Measurements from ENCODE around the gene PFDN1. TPM values are rescaled to one million over a fixed set of nuclear protein-coding genes. Genes with fewer than 3 reads are reported as not detected.
"Not testable (repeated sequence)": the region's sequence is repeated elsewhere in the genome, so short reads cannot be mapped to it uniquely, and the experiment has no call there.

Gene PFDN1
- total RNA-seq, 2 experiments from 2014 or later: 47.7 to 48.3 TPM

GRCh38 chr5:140217299-140218026 lies 85.4 kb downstream of the PFDN1 start:
- Mint-ChIP-seq H3K36me3 (peaks cover 1% of the 10 kb centered on the region), H3K27ac (no peak overlapping the region), H3K9me3 (no peaks in the 10 kb centered on the region), H3K27me3 (no peaks in the 10 kb centered on the region), H3K4me1 (peaks cover 31% of the 10 kb centered on the region), H3K4me3 (no peak overlapping the region)
- ATAC-seq (ENCODE audit: low read depth): no peak
- POLR2A ChIA-PET: no interaction called here
- no peak for DNase-seq

- H3K27me3 Mint-ChIP-seq: no peaks in the 10 kb centered on the region
- H3K9me3 Mint-ChIP-seq: no peaks in the 10 kb centered on the region
- no peak overlapping the region for H3K27ac Mint-ChIP-seq
- H3K36me3 Mint-ChIP-seq: peaks cover 1% of the 10 kb centered on the region
- H3K4me1 Mint-ChIP-seq: peaks cover 25% of the 10 kb centered on the region
- H3K4me3 Mint-ChIP-seq: no peak overlapping the region
- DNase-seq (no peak), ATAC-seq (ENCODE audit: low read depth) (no peak)
- POLR2A ChIA-PET: no interaction called here
Observed at GRCh38 chr5:140216478-140217074, 86.3 kb downstream of the PFDN1 start.

GRCh38 chr5:140215276-140215675 lies 87.6 kb downstream of the PFDN1 start:
- H3K9me3 Mint-ChIP-seq: no peaks in the 10 kb centered on the region

GRCh38 chr5:140214831-140215230 lies 88.1 kb downstream of the PFDN1 start:
- H3K27ac Mint-ChIP-seq: no peak overlapping the region
- H3K27me3 Mint-ChIP-seq: no peaks in the 10 kb centered on the region
- H3K4me3 Mint-ChIP-seq: no peak overlapping the region
- ATAC-seq (ENCODE audit: low read depth) (no peak), DNase-seq (no peak)
- peaks cover 11% of the 10 kb centered on the region for H3K4me1 Mint-ChIP-seq
- POLR2A ChIA-PET: no interaction called here
- H3K9me3 Mint-ChIP-seq: no peaks in the 10 kb centered on the region
- no peaks in the 10 kb centered on the region for H3K36me3 Mint-ChIP-seq

More at GRCh38 chr5:140215276-140215675, 87.6 kb downstream of the PFDN1 start:
- H3K4me3 Mint-ChIP-seq: no peak overlapping the region
- no peak overlapping the region for H3K27ac Mint-ChIP-seq
- POLR2A ChIA-PET: no interaction called here
- no peaks in the 10 kb centered on the region for H3K36me3 Mint-ChIP-seq
- H3K4me1 Mint-ChIP-seq: peaks cover 15% of the 10 kb centered on the region
- ATAC-seq (ENCODE audit: low read depth) (no peak), DNase-seq (no peak)
- H3K27me3 Mint-ChIP-seq: no peaks in the 10 kb centered on the region

GRCh38 chr5:140213370-140213983 lies 89.4 kb downstream of the PFDN1 start:
- Mint-ChIP-seq H3K4me1 (peaks cover 10% of the 10 kb centered on the region), H3K4me3 (no peak overlapping the region), H3K36me3 (no peaks in the 10 kb centered on the region), H3K27me3 (no peaks in the 10 kb centered on the region), H3K9me3 (no peaks in the 10 kb centered on the region), H3K27ac (no peak overlapping the region)
- DNase-seq: no peak
- POLR2A ChIA-PET: no interaction called here
- no peak for ATAC-seq (ENCODE audit: low read depth)

- Mint-ChIP-seq H3K36me3 (peaks cover 6% of the 10 kb centered on the region), H3K4me1 (peaks cover 11% of the 10 kb centered on the region), H3K4me3 (no peak overlapping the region), H3K9me3 (peaks cover 2% of the 10 kb centered on the region), H3K27ac (no peak overlapping the region), H3K27me3 (no peaks in the 10 kb centered on the region)
- DNase-seq (no peak), ATAC-seq (ENCODE audit: low read depth) (no peak)
- POLR2A ChIA-PET: no interaction called here
Observed at GRCh38 chr5:140208065-140208464, 94.8 kb downstream of the PFDN1 start.

- POLR2A ChIA-PET: no interaction called here
- Mint-ChIP-seq H3K9me3 (peaks cover 2% of the 10 kb centered on the region), H3K36me3 (peaks cover 6% of the 10 kb centered on the region), H3K27ac (peak overlapping the region; percentile 53), H3K4me1 (peaks cover 12% of the 10 kb centered on the region), H3K27me3 (no peaks in the 10 kb centered on the region), H3K4me3 (peak overlapping the region; percentile 19)
- DNase-seq: no peak
- no peak for ATAC-seq (ENCODE audit: low read depth)
Observed at GRCh38 chr5:140207250-140207964, 95.5 kb downstream of the PFDN1 start.

GRCh38 chr5:140205952-140206351 lies 96.9 kb downstream of the PFDN1 start:
- peak overlapping the region; percentile 12 for H3K27ac Mint-ChIP-seq
- H3K27me3 Mint-ChIP-seq: no peaks in the 10 kb centered on the region
- peaks cover 12% of the 10 kb centered on the region for H3K4me1 Mint-ChIP-seq
- H3K9me3 Mint-ChIP-seq: peaks cover 2% of the 10 kb centered on the region
- POLR2A ChIA-PET: interaction anchor here (0.5 kb wide), 1 partner anchor 173 kb away, joined by 3 read pairs; no protein-coding TSS in a partner anchor
- no peak overlapping the region for H3K4me3 Mint-ChIP-seq
- no peak for DNase-seq
- peaks cover 6% of the 10 kb centered on the region for H3K36me3 Mint-ChIP-seq
- ATAC-seq (ENCODE audit: low read depth): no peak

GRCh38 chr5:140205216-140205615 lies 97.7 kb downstream of the PFDN1 start:
- H3K4me3 Mint-ChIP-seq: no peak overlapping the region
- peaks cover 12% of the 10 kb centered on the region for H3K4me1 Mint-ChIP-seq
- H3K27me3 Mint-ChIP-seq: no peaks in the 10 kb centered on the region
- DNase-seq: no peak
- H3K36me3 Mint-ChIP-seq: peaks cover 6% of the 10 kb centered on the region
- peaks cover 2% of the 10 kb centered on the region for H3K9me3 Mint-ChIP-seq
- no peak overlapping the region for H3K27ac Mint-ChIP-seq
- no peak for ATAC-seq (ENCODE audit: low read depth)
- POLR2A ChIA-PET: no interaction called here

GRCh38 chr5:140202610-140203009 lies 100.3 kb downstream of the PFDN1 start:
- H3K9me3 Mint-ChIP-seq: no peaks in the 10 kb centered on the region
- no peak for DNase-seq
- H3K4me1 Mint-ChIP-seq: peaks cover 10% of the 10 kb centered on the region
- POLR2A ChIA-PET: no interaction called here
- no peak for ATAC-seq (ENCODE audit: low read depth)
- H3K4me3 Mint-ChIP-seq: no peak overlapping the region
- H3K27ac Mint-ChIP-seq: no peak overlapping the region
- H3K36me3 Mint-ChIP-seq: peaks cover 6% of the 10 kb centered on the region
- no peaks in the 10 kb centered on the region for H3K27me3 Mint-ChIP-seq

GRCh38 chr5:140202078-140202477 lies 100.8 kb downstream of the PFDN1 start:
- Mint-ChIP-seq H3K27me3 (no peaks in the 10 kb centered on the region), H3K36me3 (peaks cover 6% of the 10 kb centered on the region), H3K27ac (no peak overlapping the region), H3K9me3 (no peaks in the 10 kb centered on the region), H3K4me1 (peaks cover 6% of the 10 kb centered on the region), H3K4me3 (no peak overlapping the region)
- ATAC-seq (ENCODE audit: low read depth): no peak
- POLR2A ChIA-PET: no interaction called here
- no peak for DNase-seq

- H3K4me1 Mint-ChIP-seq; H3K36me3 Mint-ChIP-seq; H3K9me3 Mint-ChIP-seq; H3K27me3 Mint-ChIP-seq; ATAC-seq (ENCODE audit: low read depth); H3K4me3 Mint-ChIP-seq; DNase-seq; POLR2A ChIA-PET; H3K27ac Mint-ChIP-seq: not testable (repeated sequence)
Observed at GRCh38 chr5:140198915-140199314, 104.0 kb downstream of the PFDN1 start.

- POLR2A ChIA-PET: no interaction called here
- no peak for DNase-seq
- H3K27me3 Mint-ChIP-seq: no peaks in the 10 kb centered on the region
- no peak overlapping the region for H3K27ac Mint-ChIP-seq
- H3K4me1 Mint-ChIP-seq: peaks cover 5% of the 10 kb centered on the region
- H3K4me3 Mint-ChIP-seq: no peak overlapping the region
- no peak for ATAC-seq (ENCODE audit: low read depth)
- H3K36me3 Mint-ChIP-seq: no peaks in the 10 kb centered on the region
- no peaks in the 10 kb centered on the region for H3K9me3 Mint-ChIP-seq
Observed at GRCh38 chr5:140197023-140197422, 105.9 kb downstream of the PFDN1 start.
